Activated naive CD8-positive, alpha-beta T cell treated with anti-CD3 and anti-CD28 coated beads, Interleukin-2, amount 50 U/mL, for 24 hours (primary cell): Measurements from ENCODE around the gene SPIN4.
"Not testable (repeated sequence)": the region's sequence is repeated elsewhere in the genome, so short reads cannot be mapped to it uniquely, and the experiment has no call there.

Source experiments
- ATAC-seq: fragments of 150-1000 bp; cut with Tn5 transposase; one replicate; pipeline ENCODE4 v1.10.0; 2021
- DNase-seq: peaks from one replicate; pipeline ENCODE4 v3.0.0; 2021
- H3K27ac Mint-ChIP-seq: one replicate; pipeline ENCODE4 v1.8.0; 2021; ENCODE audit warnings: mild to moderate bottlenecking, mixed read lengths
- H3K27me3 Mint-ChIP-seq: one replicate; pipeline ENCODE4 v1.8.0; 2021; ENCODE audit warnings: mixed read lengths
- H3K36me3 Mint-ChIP-seq: one replicate; pipeline ENCODE4 v1.8.0; 2021; ENCODE audit warnings: low read depth, mixed read lengths
- H3K4me1 Mint-ChIP-seq: one replicate; pipeline ENCODE4 v1.8.0; 2021; ENCODE audit warnings: mixed read lengths
- H3K4me3 Mint-ChIP-seq: one replicate; pipeline ENCODE4 v1.8.0; 2021; ENCODE audit warnings: mild to moderate bottlenecking, moderate library complexity, mixed read lengths
- H3K9me3 Mint-ChIP-seq: one replicate; pipeline ENCODE4 v1.8.0; 2021; ENCODE audit warnings: mixed read lengths

SPIN4 gene

DNA sequence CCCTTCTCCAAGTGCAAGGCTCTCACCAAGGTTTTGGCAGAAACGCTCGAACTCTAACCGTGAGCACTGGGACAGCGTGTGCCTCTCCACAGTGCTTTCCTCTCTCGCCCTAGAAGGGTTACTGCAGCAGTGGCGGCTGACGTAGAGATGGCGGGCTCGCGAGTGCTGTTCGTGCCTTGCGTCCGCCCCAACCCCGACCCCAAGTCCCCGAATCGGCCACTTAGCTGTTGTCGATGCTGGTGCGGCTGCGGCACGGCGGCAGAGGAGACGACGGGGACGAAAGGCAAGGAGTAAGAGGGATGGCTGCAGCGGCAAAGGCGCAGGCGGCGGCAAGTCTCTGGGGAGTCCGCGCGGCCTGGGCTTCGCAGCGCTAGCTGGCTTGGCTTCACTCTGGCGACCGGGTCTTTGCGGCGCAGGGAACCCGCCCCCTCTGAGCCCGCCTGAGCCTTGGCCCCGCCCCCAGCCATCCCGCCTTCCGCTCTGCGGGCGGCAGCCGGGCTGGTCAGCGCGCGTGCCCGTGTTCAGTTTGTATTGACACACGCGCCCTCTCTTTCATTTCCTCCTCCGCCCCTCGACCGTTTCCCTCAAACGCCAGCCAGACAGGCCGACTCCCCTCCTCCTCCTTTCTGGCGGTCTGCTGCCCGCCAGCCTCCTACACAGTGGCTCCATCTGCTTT lies at the start of gene SPIN4:
TSS of gene SPIN4 (minus strand) at position 392 of the 676 bp plus-strand sequence. CDS start 513 bp downstream, outside the sequence.
- DNase-seq (peak; percentile 75), ATAC-seq (peak; percentile 91)
- peak within 1 kb of the TSS; percentile 87 for H3K4me3 Mint-ChIP-seq
- H3K4me1 Mint-ChIP-seq = peaks cover 20% of the 10 kb centered on the region
- no peaks in the 10 kb centered on the region for H3K27me3 Mint-ChIP-seq
- H3K27ac Mint-ChIP-seq = peak within 1 kb of the TSS; percentile 42
- peaks cover under 1% of the 10 kb centered on the region for H3K9me3 Mint-ChIP-seq
- H3K36me3 Mint-ChIP-seq = peaks cover 2% of the 10 kb centered on the region

DNA sequence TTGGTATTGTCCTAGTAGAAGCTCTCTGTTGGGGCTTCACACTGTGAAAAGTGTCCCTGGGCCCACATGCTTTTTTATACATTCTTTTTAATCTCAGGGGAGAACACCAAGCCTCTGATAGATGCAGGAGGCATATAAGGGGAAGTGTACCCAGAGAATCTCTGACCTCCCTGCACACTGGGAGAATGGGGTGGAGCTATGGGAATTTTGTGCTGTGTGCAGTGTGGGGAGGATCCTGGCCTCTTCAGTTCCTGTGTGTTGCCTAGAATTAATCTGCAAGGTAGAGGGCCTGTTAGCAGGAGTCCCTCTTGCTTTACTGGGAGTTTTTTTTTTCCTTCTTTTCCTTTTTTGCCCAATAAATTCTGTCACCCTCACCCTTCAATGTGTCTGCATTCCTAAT lies 49.2 kb upstream of the SPIN4 start:
- Mint-ChIP-seq H3K27me3 (no peaks in the 10 kb centered on the region), H3K4me1 (no peaks in the 10 kb centered on the region), H3K27ac (no peak overlapping the region), H3K36me3 (no peaks in the 10 kb centered on the region), H3K4me3 (no peak overlapping the region), H3K9me3 (peaks cover 10% of the 10 kb centered on the region)
- ATAC-seq (no peak), DNase-seq (no peak)

DNA sequence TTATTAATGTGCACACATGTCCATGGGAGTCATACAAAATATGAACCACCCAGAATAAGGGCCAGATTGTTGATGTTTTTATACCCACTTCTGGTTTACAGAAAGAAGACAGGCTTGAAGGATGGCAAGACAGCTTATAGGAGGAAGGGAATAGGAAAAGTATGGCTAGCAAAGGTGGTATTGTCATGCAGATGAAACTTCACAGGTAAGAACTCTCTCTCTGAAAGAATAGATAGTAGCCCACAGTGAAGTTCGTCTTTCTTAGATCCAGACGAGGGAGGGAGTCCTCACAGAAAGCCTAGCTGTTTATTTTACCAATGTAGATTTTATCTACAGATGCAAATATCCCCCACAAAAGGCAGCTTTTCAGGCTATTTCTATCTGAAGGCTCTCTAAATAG lies 43.7 kb upstream of the SPIN4 start:
- Mint-ChIP-seq H3K4me1 (no peaks in the 10 kb centered on the region), H3K27me3 (no peaks in the 10 kb centered on the region)

DNA sequence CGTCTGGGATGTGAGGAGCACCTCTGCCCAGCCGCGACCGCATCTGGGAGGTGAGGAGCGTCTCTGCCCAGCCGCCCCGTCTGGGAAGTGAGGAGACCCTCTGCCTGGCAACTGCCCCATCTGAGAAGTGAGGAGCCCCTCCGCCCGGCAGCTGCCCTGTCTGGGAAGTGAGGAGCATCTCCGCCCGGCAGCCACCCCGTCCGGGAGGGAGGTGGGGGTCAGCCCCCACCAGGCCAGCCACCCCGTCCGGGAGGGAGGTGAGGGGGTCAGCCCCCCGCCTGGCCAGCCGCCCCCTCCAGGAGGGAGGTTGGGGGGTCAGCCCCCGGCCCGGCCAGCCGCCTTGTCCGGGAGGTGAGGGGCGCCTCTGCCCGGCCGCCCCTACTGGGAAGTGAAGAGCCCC lies 42.0 kb upstream of the SPIN4 start:
- not testable (repeated sequence) for H3K4me1 Mint-ChIP-seq

More for the DNA sequence above, 43.7 kb upstream of the SPIN4 start:
- DNase-seq (no peak), ATAC-seq (no peak)
- no peak overlapping the region for H3K27ac Mint-ChIP-seq
- H3K36me3 Mint-ChIP-seq = no peaks in the 10 kb centered on the region
- H3K9me3 Mint-ChIP-seq = no peaks in the 10 kb centered on the region
- H3K4me3 Mint-ChIP-seq = no peak overlapping the region

DNA sequence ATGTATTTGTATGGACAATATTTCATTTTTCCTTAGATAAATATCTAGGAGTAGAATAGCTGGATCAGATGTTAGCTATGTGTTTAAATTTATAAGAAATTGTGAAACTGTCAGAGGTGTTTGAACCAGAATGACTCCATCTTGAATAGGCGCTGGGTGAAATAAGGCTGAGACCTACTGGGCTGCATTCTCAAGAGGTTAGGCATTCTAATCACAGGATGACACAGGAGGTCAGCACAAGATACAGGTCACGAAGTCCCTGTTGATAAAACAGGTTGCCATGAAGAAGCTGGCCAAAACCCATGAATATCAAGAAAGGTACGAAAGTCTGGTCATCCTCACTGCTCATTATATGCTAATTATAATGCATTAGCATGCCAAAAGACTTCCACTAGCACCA lies 36.3 kb upstream of the SPIN4 start:
- Mint-ChIP-seq H3K9me3 (no peaks in the 10 kb centered on the region), H3K36me3 (no peaks in the 10 kb centered on the region), H3K4me3 (no peak overlapping the region), H3K4me1 (no peaks in the 10 kb centered on the region), H3K27ac (no peak overlapping the region), H3K27me3 (no peaks in the 10 kb centered on the region)
- ATAC-seq = no peak
- no peak for DNase-seq

More for the DNA sequence above, 42.0 kb upstream of the SPIN4 start:
- not testable (repeated sequence) for H3K4me3 Mint-ChIP-seq, H3K9me3 Mint-ChIP-seq, H3K27me3 Mint-ChIP-seq, DNase-seq, H3K27ac Mint-ChIP-seq, ATAC-seq, H3K36me3 Mint-ChIP-seq

DNA sequence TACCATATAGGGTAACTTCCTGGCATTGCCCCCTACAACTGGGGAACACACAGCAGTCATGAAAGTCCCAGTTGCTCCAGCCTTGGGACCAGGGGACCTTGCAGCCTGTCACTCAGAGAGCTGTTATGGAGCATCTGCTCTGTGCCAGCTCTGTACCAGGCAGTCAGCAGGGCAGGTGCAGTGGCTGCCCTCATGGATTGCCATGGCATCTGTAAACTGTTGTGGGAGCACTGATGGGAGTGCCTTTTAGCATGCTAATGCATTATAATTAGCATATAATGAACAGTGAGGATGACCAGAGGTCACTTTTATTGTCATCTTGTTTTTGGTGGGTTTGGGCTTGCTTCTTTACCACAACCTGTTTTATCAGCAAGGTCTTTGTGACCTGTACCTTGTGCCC lies 33.1 kb upstream of the SPIN4 start:
- ATAC-seq, H3K4me1 Mint-ChIP-seq, H3K9me3 Mint-ChIP-seq, H3K4me3 Mint-ChIP-seq, H3K27ac Mint-ChIP-seq, H3K27me3 Mint-ChIP-seq, DNase-seq, H3K36me3 Mint-ChIP-seq: not testable (repeated sequence)

DNA sequence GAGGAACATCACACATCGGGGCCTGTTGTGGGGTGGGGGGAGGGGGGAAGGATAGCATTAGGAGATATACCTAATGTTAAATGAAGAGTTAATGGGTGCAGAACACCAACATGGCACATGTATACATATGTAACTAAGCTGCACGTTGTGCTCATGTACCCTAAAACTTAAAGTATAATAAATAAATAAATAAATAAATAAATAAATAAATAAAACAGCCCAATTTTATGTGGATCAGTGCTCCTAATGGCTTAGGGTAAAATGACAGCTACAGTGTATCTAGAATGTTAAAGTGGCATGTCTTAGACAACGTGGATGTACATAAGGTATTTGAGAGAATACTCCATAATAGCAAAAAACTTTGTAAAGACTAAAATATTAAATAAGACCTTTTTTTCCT lies 21.9 kb upstream of the SPIN4 start:
- not testable (repeated sequence) for H3K4me1 Mint-ChIP-seq, DNase-seq

DNA sequence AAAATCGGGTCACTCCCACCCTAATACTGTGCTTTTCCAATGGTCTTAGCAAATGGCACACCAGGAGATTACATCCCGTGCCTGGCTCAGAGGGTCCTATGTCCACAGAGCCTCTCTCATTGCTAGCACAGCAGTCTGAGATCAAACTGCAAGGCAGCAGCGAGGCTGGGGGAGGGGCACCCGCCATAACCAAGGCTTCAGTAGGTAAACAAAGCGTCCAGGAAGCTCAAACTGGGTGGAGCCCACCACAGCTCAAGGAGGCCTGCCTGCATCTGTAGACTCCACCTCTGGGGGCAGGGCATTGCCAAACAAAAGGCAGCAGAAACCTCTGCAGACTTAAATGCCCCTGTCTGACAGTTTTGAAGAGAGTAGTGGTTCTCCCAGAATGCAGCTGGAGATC lies 16.6 kb upstream of the SPIN4 start:
- not testable (repeated sequence) for H3K4me1 Mint-ChIP-seq, ATAC-seq, DNase-seq, H3K27me3 Mint-ChIP-seq, H3K4me3 Mint-ChIP-seq, H3K36me3 Mint-ChIP-seq, H3K27ac Mint-ChIP-seq
- peaks cover 15% of the 10 kb centered on the region for H3K9me3 Mint-ChIP-seq

More for the DNA sequence above, 21.9 kb upstream of the SPIN4 start:
- not testable (repeated sequence) for H3K9me3 Mint-ChIP-seq, H3K27me3 Mint-ChIP-seq, ATAC-seq, H3K27ac Mint-ChIP-seq, H3K4me3 Mint-ChIP-seq, H3K36me3 Mint-ChIP-seq

DNA sequence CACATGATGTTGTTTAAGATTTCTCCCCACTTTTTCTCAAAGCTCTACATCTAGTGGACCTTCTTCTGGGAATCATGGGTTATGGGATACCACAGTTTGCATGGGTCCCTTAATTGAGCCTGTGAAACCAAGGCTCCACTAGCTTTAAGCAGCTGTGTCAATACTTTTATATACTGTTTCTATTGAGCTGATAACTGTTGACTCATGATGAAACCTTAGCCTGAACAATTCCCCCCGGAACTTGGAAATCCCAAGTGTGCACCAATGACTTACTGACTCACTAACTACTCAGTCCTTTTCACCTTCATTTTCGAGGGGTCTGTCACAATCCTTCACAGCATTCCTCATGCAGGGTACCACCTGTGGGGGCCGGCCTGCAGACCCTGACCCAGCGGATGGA lies 12.7 kb upstream of the SPIN4 start:
- no peak for DNase-seq
- Mint-ChIP-seq H3K36me3 (peaks cover 1% of the 10 kb centered on the region), H3K4me3 (no peak overlapping the region), H3K9me3 (peaks cover 13% of the 10 kb centered on the region), H3K4me1 (no peaks in the 10 kb centered on the region), H3K27ac (no peak overlapping the region), H3K27me3 (no peaks in the 10 kb centered on the region)
- no peak for ATAC-seq

DNA sequence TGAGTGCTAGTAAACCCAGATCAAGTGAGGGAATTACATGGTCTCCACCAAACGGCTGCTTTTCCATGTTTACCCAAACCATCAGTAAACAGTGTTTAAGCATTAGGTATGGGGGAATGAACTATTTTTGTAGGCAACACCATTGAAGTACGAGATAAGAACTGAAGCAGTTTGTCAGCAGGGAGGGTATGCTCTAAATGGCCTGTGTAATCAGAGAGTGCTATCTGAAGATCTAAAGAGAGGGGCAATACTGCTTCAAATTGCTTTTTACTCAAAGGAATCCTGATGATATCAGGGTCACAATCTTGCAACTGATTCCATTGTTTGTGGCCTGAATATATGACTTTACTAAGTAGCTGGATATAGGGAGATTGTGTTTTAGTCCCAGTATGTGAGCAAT lies 10.4 kb upstream of the SPIN4 start:
- H3K4me1 Mint-ChIP-seq = no peaks in the 10 kb centered on the region
- no peak overlapping the region for H3K27ac Mint-ChIP-seq
- no peaks in the 10 kb centered on the region for H3K36me3 Mint-ChIP-seq
- no peaks in the 10 kb centered on the region for H3K27me3 Mint-ChIP-seq
- peaks cover 9% of the 10 kb centered on the region for H3K9me3 Mint-ChIP-seq
- DNase-seq (no peak), ATAC-seq (no peak)
- no peak overlapping the region for H3K4me3 Mint-ChIP-seq

DNA sequence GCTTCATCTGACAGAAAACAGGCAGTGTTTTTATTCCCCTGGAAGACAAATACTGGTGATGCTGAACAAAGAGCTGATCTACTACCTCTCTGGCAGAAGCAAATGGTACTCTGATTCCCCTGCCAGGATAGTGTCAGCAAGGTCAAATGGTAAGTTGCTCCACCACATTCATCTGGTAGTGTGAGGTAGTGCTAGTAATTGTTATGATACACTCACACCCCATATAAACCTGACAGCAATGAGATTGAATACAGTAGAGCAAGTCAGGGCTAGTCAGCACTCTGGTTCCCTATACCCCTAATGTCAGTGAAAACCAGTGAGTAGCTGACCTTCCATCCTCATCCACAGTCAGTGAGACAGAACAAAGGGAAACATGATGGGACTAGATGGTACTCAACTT lies 3.4 kb upstream of the SPIN4 start:
- Mint-ChIP-seq H3K4me1 (peaks cover 16% of the 10 kb centered on the region), H3K9me3 (peaks cover 3% of the 10 kb centered on the region), H3K27ac (no peak overlapping the region), H3K4me3 (no peak overlapping the region), H3K36me3 (peaks cover under 1% of the 10 kb centered on the region), H3K27me3 (no peaks in the 10 kb centered on the region)
- no peak for DNase-seq
- no peak for ATAC-seq

DNA sequence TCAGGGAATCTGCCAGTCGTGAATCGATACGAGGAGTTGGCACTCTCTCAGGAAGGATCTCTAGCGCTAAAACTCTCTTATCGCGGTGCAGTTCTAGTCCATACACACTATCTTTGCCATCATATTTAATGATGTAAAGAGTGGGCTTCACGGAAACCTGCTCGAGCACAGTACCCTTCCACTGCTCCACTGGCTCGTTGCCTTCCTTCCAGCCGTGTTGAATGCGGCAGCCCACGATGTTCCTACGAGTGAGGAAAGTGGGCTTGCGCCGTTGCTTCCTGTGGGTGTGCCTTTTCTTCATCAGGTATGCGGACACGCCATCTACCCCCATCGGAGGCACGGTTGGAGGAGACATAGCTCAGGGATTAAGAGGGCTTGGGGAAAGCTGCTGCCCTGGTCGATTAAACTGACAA lies 661 bp downstream of the SPIN4 start:
- Mint-ChIP-seq H3K4me1 (peaks cover 20% of the 10 kb centered on the region), H3K27ac (peak overlapping the region; percentile 42), H3K27me3 (no peaks in the 10 kb centered on the region), H3K4me3 (peak overlapping the region; percentile 87), H3K36me3 (peaks cover 2% of the 10 kb centered on the region), H3K9me3 (no peaks in the 10 kb centered on the region)
- peak; percentile 37 for ATAC-seq
- DNase-seq = peak; percentile 13

DNA sequence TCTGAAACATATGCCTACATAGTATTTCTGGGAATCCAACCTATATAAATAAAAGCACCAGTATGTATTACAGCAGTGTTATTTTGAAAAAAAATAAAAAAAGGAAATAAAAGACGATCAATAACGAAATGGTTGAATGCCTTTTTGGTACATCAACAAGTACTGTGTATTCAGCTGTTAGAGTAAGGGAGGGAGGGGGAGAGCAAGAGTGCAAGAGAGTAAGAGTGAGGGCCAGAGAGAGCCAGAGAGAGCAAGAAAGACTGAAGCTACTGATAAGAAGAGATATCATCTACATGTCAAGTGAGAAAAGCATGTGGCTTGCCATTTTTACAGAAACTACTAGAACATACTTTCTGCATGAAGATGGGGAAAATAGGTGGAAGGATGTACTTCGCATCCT lies 1.8 kb downstream of the SPIN4 start:
- DNase-seq = no peak
- Mint-ChIP-seq H3K27me3 (no peaks in the 10 kb centered on the region), H3K27ac (no peak overlapping the region), H3K4me3 (peak overlapping the region; percentile 87), H3K4me1 (peaks cover 20% of the 10 kb centered on the region), H3K9me3 (no peaks in the 10 kb centered on the region), H3K36me3 (peaks cover 2% of the 10 kb centered on the region)
- no peak for ATAC-seq

DNA sequence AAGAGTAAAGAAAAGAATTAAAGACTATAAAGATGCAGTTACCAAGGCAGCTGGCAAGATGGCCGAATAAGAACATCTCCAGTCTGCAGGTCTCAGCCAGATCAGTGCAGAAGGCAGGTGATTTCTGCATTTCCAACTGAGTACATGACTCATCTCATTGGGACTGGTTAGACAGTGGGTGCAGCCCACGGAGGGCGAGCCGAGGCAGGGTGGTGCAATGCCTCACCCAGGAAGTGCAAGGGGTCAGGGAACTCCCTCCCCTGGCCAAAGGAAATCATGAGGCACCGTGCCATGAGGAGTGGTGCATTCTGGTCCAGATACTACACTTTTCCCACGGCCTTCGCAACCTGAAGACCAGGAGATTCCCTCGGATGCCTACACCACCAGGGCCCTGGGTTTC lies 20.5 kb downstream of the SPIN4 start:
- no peaks in the 10 kb centered on the region for H3K4me1 Mint-ChIP-seq
- peaks cover 5% of the 10 kb centered on the region for H3K36me3 Mint-ChIP-seq
- no peaks in the 10 kb centered on the region for H3K27me3 Mint-ChIP-seq
- no peak overlapping the region for H3K4me3 Mint-ChIP-seq
- H3K27ac Mint-ChIP-seq = no peak overlapping the region
- no peaks in the 10 kb centered on the region for H3K9me3 Mint-ChIP-seq
- DNase-seq (peak; percentile 6), ATAC-seq (peak; percentile 33)

DNA sequence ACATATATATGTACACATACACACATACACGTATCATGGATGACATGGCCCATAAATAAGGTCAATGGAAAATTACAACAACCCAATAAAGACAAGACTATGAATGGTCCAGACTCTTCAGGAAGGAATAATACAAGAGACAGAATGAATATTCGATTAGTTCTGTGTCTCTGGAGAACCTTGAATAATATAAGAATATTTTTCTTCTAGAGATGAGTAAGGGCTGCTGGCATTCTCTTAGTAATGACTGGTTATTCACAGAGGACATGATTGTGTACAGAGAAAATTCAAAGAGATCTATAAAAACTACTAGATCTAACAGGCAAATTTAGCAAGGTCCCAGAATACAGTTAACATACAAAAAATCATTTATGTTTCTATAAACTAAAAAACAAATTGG lies 23.3 kb downstream of the SPIN4 start:
- H3K36me3 Mint-ChIP-seq = peaks cover 1% of the 10 kb centered on the region
- H3K9me3 Mint-ChIP-seq = no peaks in the 10 kb centered on the region
- DNase-seq (no peak), ATAC-seq (no peak)
- no peaks in the 10 kb centered on the region for H3K27me3 Mint-ChIP-seq
- H3K4me3 Mint-ChIP-seq = no peak overlapping the region
- H3K27ac Mint-ChIP-seq = no peak overlapping the region
- H3K4me1 Mint-ChIP-seq = no peaks in the 10 kb centered on the region

DNA sequence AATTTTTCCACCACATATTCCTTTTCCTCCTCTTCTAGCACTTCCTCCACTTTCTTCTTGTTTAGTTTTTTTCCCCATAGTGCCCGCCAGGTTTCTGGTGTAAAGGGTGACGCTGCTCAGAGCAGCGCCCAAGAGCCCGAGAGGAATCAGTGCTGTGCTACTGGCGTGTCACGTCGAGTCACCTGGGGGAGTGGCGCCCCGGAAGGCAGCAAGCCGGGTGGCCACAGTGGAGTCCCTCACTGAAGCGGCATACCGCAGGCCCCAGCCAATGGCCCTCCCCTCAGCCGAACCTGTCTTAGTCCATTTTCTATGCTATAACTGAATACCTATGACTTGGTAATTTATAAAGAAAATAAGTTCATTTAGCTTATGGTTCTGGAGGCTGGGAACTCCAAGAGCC lies 51.5 kb downstream of the SPIN4 start:
- DNase-seq = no peak
- Mint-ChIP-seq H3K36me3 (peaks cover 2% of the 10 kb centered on the region), H3K4me1 (no peaks in the 10 kb centered on the region), H3K9me3 (peaks cover 15% of the 10 kb centered on the region), H3K4me3 (no peak overlapping the region), H3K27ac (no peak overlapping the region), H3K27me3 (no peaks in the 10 kb centered on the region)
- ATAC-seq = no peak
